ENCODE results near the gene PACS1. TPM values are rescaled to one million over a fixed set of nuclear protein-coding genes. Genes with fewer than 3 reads are reported as not detected.

PACS1 gene
- total and polyA plus RNA-seq, 2 donors, result 9.2 to 29.5 TPM

GRCh38 chr11:66154109-66154508 lies 84.0 kb downstream of the PACS1 start:
- Histone ChIP-seq H3K36me3 (ENCODE audit: control insufficient read depth in 2 of 2, insufficient read depth in 2 of 2, low read length in 1 of 2) (no peaks in the 10 kb centered on the region), H3K9me3 (ENCODE audit: control insufficient read depth in 2 of 2, insufficient read depth in 1 of 2, low read length in 1 of 2) (peaks cover 0 to 4% of the 10 kb centered on the region in 2 donors), H3K27me3 (ENCODE audit: control insufficient read depth in 2 of 2, insufficient read depth in 1 of 2, low read length in 1 of 2) (no peaks in the 10 kb centered on the region), H3K27ac (ENCODE audit: low read depth in 1 of 2, low read length in 1 of 2) (no peak overlapping the region), H3K4me3 (ENCODE audit: low read length in 2 of 2) (no peak overlapping the region), H3K4me1 (ENCODE audit: control insufficient read depth in 2 of 2, insufficient read depth in 2 of 2, low read length in 2 of 2) (peaks cover 2 to 9% of the 10 kb centered on the region in 2 donors)
- no peak for DNase-seq (ENCODE audit: low read depth in 6 of 9, low spot score in 9 of 9)
- 100% methylated on average over 2 of the region's 2 CpGs for WGBS

DNA sequence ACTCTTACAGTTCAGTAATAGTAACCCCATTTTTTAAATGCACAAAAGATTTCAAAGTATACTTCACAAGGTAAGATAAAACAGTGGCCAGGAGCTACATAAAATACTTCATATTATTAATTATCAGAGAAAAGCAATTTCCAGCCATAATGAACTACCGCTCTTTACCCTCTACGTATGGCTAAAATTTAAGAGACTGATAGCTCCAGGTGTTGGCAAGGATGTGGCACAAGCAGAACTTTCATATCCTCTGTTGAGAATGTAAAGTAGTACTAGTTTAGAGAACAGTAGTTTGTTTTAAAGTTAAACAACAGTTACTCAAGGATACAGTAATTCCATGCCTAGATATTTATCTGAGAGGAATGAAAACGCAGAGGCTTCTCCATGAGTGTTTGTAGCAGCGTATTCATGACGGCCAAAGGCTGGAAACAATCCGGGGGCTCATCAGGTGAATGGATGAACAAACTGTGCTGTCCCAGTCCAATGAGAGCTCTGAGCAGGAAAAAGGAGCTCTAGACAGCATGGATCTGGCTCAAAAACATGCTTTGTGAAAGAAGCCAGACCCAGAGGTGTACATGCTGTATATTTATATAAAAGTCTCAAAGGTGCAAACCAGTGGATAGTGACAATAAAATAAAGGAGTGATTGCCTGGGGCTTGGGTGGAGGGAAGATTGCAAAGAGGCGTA lies 85.5 kb downstream of the PACS1 start:
- no peak for DNase-seq (ENCODE audit: low read depth in 6 of 9, low spot score in 9 of 9)
- Histone ChIP-seq H3K4me3 (ENCODE audit: low read length in 2 of 2) (no peak overlapping the region), H3K4me1 (ENCODE audit: control insufficient read depth in 2 of 2, insufficient read depth in 2 of 2, low read length in 2 of 2) (peaks cover 2 to 9% of the 10 kb centered on the region in 2 donors), H3K27me3 (ENCODE audit: control insufficient read depth in 2 of 2, insufficient read depth in 1 of 2, low read length in 1 of 2) (no peaks in the 10 kb centered on the region), H3K27ac (ENCODE audit: low read depth in 1 of 2, low read length in 1 of 2) (no peak overlapping the region), H3K9me3 (ENCODE audit: control insufficient read depth in 2 of 2, insufficient read depth in 1 of 2, low read length in 1 of 2) (peaks cover 0 to 4% of the 10 kb centered on the region in 2 donors), H3K36me3 (ENCODE audit: control insufficient read depth in 2 of 2, insufficient read depth in 2 of 2, low read length in 1 of 2) (no peaks in the 10 kb centered on the region)
- WGBS, result 98% methylated on average over 7 of the region's 7 CpGs

DNA sequence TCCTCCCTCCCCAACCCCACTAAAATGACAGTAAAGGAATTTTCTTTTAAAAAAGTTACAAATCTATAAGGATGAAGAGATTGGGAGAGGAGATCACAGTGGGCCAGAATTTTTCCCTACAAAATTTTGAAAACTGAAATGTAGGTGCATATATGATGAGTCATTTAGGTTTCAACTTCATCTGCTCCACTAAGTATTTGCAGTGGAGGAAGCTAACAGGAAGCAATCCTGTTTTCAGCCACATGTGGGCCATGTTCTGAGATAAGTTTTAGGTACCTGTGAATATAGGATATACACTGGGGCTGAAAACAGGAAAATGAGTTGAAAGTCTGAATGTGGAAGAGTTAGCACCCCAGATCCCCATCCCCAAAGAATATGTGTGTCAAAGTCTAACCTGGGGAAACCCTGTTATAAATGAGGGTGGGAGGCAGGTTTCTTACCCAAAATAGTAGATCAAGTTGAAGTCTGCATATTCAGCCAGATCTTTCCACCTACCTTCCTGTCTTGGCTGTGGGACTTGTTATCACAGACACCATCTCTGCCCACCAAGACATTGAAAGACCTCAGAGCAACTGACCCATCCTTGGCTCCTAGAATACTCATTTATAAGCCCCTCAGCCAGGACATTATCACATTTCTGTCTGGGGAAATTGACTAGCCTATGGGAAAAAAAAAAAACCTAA lies 87.3 kb downstream of the PACS1 start:
- no peak overlapping the region for H3K4me3 ChIP-seq (ENCODE audit: low read length in 2 of 2)
- no peaks in the 10 kb centered on the region for H3K9me3 ChIP-seq (ENCODE audit: control insufficient read depth in 2 of 2, insufficient read depth in 1 of 2, low read length in 1 of 2)
- no peaks in the 10 kb centered on the region for H3K36me3 ChIP-seq (ENCODE audit: control insufficient read depth in 2 of 2, insufficient read depth in 2 of 2, low read length in 1 of 2)
- DNase-seq (ENCODE audit: low read depth in 6 of 9, low spot score in 9 of 9), result no peak
- H3K27me3 ChIP-seq (ENCODE audit: control insufficient read depth in 2 of 2, insufficient read depth in 1 of 2, low read length in 1 of 2), result no peaks in the 10 kb centered on the region
- no peaks in the 10 kb centered on the region for H3K4me1 ChIP-seq (ENCODE audit: control insufficient read depth in 2 of 2, insufficient read depth in 2 of 2, low read length in 2 of 2)
- H3K27ac ChIP-seq (ENCODE audit: low read depth in 1 of 2, low read length in 1 of 2), result no peak overlapping the region

DNA sequence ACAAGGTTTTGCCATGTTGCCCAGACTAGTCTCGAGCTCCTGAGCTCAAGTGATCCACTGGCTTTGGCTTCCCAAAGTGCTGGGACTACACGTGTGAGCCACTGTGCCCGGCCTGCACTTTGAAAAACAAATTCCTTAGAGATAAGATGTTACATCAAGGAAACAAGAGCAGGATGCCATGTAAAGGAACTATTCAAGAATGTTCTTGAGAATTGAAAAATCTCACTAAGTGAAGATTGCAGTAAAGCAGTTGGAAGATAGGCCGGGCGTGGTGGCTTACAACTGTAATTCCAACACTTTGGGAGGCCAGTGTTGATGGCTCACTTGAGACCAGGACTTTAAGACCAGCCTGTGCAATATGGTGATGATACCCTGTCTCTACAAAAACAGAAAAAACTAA lies 88.1 kb downstream of the PACS1 start:
- Histone ChIP-seq H3K4me1 (ENCODE audit: control insufficient read depth in 2 of 2, insufficient read depth in 2 of 2, low read length in 2 of 2) (no peaks in the 10 kb centered on the region), H3K9me3 (ENCODE audit: control insufficient read depth in 2 of 2, insufficient read depth in 1 of 2, low read length in 1 of 2) (no peaks in the 10 kb centered on the region), H3K27me3 (ENCODE audit: control insufficient read depth in 2 of 2, insufficient read depth in 1 of 2, low read length in 1 of 2) (no peaks in the 10 kb centered on the region), H3K4me3 (ENCODE audit: low read length in 2 of 2) (no peak overlapping the region), H3K36me3 (ENCODE audit: control insufficient read depth in 2 of 2, insufficient read depth in 2 of 2, low read length in 1 of 2) (no peaks in the 10 kb centered on the region), H3K27ac (ENCODE audit: low read depth in 1 of 2, low read length in 1 of 2) (no peak overlapping the region)
- WGBS, result 98% methylated on average over 5 of the region's 5 CpGs
- DNase-seq (ENCODE audit: low read depth in 6 of 9, low spot score in 9 of 9), result no peak

GRCh38 chr11:66159324-66159984 lies 89.4 kb downstream of the PACS1 start:
- no peaks in the 10 kb centered on the region for H3K4me1 ChIP-seq (ENCODE audit: control insufficient read depth in 2 of 2, insufficient read depth in 2 of 2, low read length in 2 of 2)
- H3K36me3 ChIP-seq (ENCODE audit: control insufficient read depth in 2 of 2, insufficient read depth in 2 of 2, low read length in 1 of 2), result no peaks in the 10 kb centered on the region
- H3K9me3 ChIP-seq (ENCODE audit: control insufficient read depth in 2 of 2, insufficient read depth in 1 of 2, low read length in 1 of 2), result no peaks in the 10 kb centered on the region
- WGBS, result 96% methylated on average over 8 of the region's 8 CpGs
- no peak for DNase-seq (ENCODE audit: low read depth in 6 of 9, low spot score in 9 of 9)
- no peak overlapping the region for H3K27ac ChIP-seq (ENCODE audit: low read depth in 1 of 2, low read length in 1 of 2)
- H3K27me3 ChIP-seq (ENCODE audit: control insufficient read depth in 2 of 2, insufficient read depth in 1 of 2, low read length in 1 of 2), result no peaks in the 10 kb centered on the region
- H3K4me3 ChIP-seq (ENCODE audit: low read length in 2 of 2), result no peak overlapping the region

- no peak for DNase-seq (ENCODE audit: low read depth in 6 of 9, low spot score in 9 of 9)
- Histone ChIP-seq H3K27ac (ENCODE audit: low read depth in 1 of 2, low read length in 1 of 2) (no peak overlapping the region), H3K36me3 (ENCODE audit: control insufficient read depth in 2 of 2, insufficient read depth in 2 of 2, low read length in 1 of 2) (no peaks in the 10 kb centered on the region), H3K9me3 (ENCODE audit: control insufficient read depth in 2 of 2, insufficient read depth in 1 of 2, low read length in 1 of 2) (no peaks in the 10 kb centered on the region), H3K4me3 (ENCODE audit: low read length in 2 of 2) (no peak overlapping the region), H3K4me1 (ENCODE audit: control insufficient read depth in 2 of 2, insufficient read depth in 2 of 2, low read length in 2 of 2) (no peaks in the 10 kb centered on the region), H3K27me3 (ENCODE audit: control insufficient read depth in 2 of 2, insufficient read depth in 1 of 2, low read length in 1 of 2) (no peaks in the 10 kb centered on the region)
- WGBS, result 96% methylated on average over 5 of the region's 5 CpGs
Measured at GRCh38 chr11:66160709-66161108, 90.6 kb downstream of the PACS1 start.

- DNase-seq (ENCODE audit: low read depth in 6 of 9, low spot score in 9 of 9), result no peak
- Histone ChIP-seq H3K4me3 (ENCODE audit: low read length in 2 of 2) (no peak overlapping the region), H3K4me1 (ENCODE audit: control insufficient read depth in 2 of 2, insufficient read depth in 2 of 2, low read length in 2 of 2) (no peaks in the 10 kb centered on the region), H3K9me3 (ENCODE audit: control insufficient read depth in 2 of 2, insufficient read depth in 1 of 2, low read length in 1 of 2) (no peaks in the 10 kb centered on the region), H3K27me3 (ENCODE audit: control insufficient read depth in 2 of 2, insufficient read depth in 1 of 2, low read length in 1 of 2) (no peaks in the 10 kb centered on the region), H3K36me3 (ENCODE audit: control insufficient read depth in 2 of 2, insufficient read depth in 2 of 2, low read length in 1 of 2) (peaks cover 4% of the 10 kb centered on the region in 2 donors), H3K27ac (ENCODE audit: low read depth in 1 of 2, low read length in 1 of 2) (no peak overlapping the region)
- WGBS, result 96% methylated on average over 7 of the region's 7 CpGs
Measured at GRCh38 chr11:66168289-66168688, 98.2 kb downstream of the PACS1 start.

DNA sequence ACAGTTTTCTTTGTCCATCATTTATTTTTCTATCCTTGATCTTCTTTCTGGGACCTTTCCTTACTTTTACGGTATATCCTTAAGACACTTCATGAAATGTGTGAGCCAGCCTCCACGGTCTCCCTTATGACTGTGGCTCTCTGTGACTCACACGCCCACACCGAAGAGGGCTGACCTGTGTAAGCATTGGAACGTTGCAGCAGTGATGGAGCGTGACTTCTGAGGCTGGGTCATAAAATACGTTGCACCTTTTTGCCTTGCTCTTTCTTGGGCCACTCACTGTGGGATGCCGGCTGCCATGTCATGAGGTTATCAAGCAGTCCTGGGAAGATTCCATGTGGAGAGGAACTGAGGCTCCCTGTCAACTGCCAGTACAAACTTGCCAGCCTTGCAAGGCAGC lies 102.1 kb downstream of the PACS1 start:
- Histone ChIP-seq H3K27me3 (ENCODE audit: control insufficient read depth in 2 of 2, insufficient read depth in 1 of 2, low read length in 1 of 2) (no peaks in the 10 kb centered on the region), H3K36me3 (ENCODE audit: control insufficient read depth in 2 of 2, insufficient read depth in 2 of 2, low read length in 1 of 2) (peaks cover 4% of the 10 kb centered on the region in 2 donors), H3K27ac (ENCODE audit: low read depth in 1 of 2, low read length in 1 of 2) (no peak overlapping the region), H3K4me3 (ENCODE audit: low read length in 2 of 2) (no peak overlapping the region), H3K4me1 (ENCODE audit: control insufficient read depth in 2 of 2, insufficient read depth in 2 of 2, low read length in 2 of 2) (no peaks in the 10 kb centered on the region), H3K9me3 (ENCODE audit: control insufficient read depth in 2 of 2, insufficient read depth in 1 of 2, low read length in 1 of 2) (no peaks in the 10 kb centered on the region)
- 95% methylated on average over 8 of the region's 8 CpGs for WGBS
- no peak for DNase-seq (ENCODE audit: low read depth in 6 of 9, low spot score in 9 of 9)

DNA sequence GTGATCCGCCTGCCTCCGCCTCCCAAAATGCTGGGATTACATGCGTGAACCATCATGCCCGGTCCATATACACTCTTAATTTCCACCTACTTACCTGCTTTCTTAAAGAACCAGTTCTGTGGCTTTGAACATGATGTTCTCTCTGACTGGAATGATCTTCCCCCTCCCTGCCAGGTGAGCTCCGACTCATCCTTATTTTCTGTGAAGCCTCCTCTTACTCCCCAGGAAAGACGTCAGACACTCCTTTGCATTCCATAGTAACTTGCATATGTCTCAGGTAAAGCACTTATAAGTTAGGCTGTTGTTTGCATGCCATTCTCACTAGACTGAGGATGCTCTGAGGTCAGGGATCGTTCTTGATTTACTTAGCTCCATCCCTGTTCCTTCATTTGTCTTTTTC lies 106.6 kb downstream of the PACS1 start:
- WGBS, result 96% methylated on average over 7 of the region's 7 CpGs
- H3K27me3 ChIP-seq (ENCODE audit: control insufficient read depth in 2 of 2, insufficient read depth in 1 of 2, low read length in 1 of 2), result no peaks in the 10 kb centered on the region
- no peak overlapping the region for H3K4me3 ChIP-seq (ENCODE audit: low read length in 2 of 2)
- no peaks in the 10 kb centered on the region for H3K9me3 ChIP-seq (ENCODE audit: control insufficient read depth in 2 of 2, insufficient read depth in 1 of 2, low read length in 1 of 2)
- no peak overlapping the region for H3K27ac ChIP-seq (ENCODE audit: low read depth in 1 of 2, low read length in 1 of 2)
- no peaks in the 10 kb centered on the region for H3K4me1 ChIP-seq (ENCODE audit: control insufficient read depth in 2 of 2, insufficient read depth in 2 of 2, low read length in 2 of 2)
- H3K36me3 ChIP-seq (ENCODE audit: control insufficient read depth in 2 of 2, insufficient read depth in 2 of 2, low read length in 1 of 2), result peaks cover 4% of the 10 kb centered on the region in 2 donors
- DNase-seq (ENCODE audit: low read depth in 6 of 9, low spot score in 9 of 9), result no peak

Data from thymus (tissue), 11 donors.